Mesenchymal stem cell (in vitro differentiated cells and primary cell): Measurements from ENCODE around the gene EGFR.

Source experiments
- DNase-seq: peaks from one replicate; pipeline ENCODE4 v3.0.0-alpha.2; 2013
- H2AFZ ChIP-seq: one replicate; pipeline ENCODE4 v1.6.1; 2013; ENCODE audit warnings: low read depth, mild to moderate bottlenecking, control low read depth, inconsistent platforms, low read length, moderate library complexity
- H2AK5ac ChIP-seq: 2 replicates; pipeline ENCODE4 v1.6.1; 2013; ENCODE audit warnings: low read length, moderate library complexity, mild to moderate bottlenecking, inconsistent platforms; ENCODE audit not compliant: severe bottlenecking
- H2BK120ac ChIP-seq: one replicate; pipeline ENCODE4 v1.6.1; 2013; ENCODE audit warnings: low read depth, mild to moderate bottlenecking, inconsistent platforms, low read length, moderate library complexity
- H2BK12ac ChIP-seq, 2 experiments: one replicate each; pipeline ENCODE4 v1.6.1; 2013; ENCODE audit warnings: inconsistent platforms in 2 of 2, low read length in 2 of 2, mild to moderate bottlenecking in 2 of 2, moderate library complexity in 2 of 2, control low read depth in 1 of 2
- H2BK15ac ChIP-seq: one replicate; pipeline ENCODE4 v1.6.1; 2013; ENCODE audit warnings: mild to moderate bottlenecking, low read depth, inconsistent platforms; ENCODE audit not compliant: poor library complexity, severe bottlenecking
- H2BK5ac ChIP-seq: 2 replicates; pipeline ENCODE4 v1.6.1; 2013; ENCODE audit warnings: low read depth, mild to moderate bottlenecking, low read length, control low read depth, inconsistent platforms; ENCODE audit not compliant: poor library complexity, severe bottlenecking
- H3K14ac ChIP-seq, 2 experiments: one replicate each; pipeline ENCODE4 v1.6.1; 2013; ENCODE audit warnings: inconsistent platforms in 2 of 2, low read length in 2 of 2, control low read depth in 1 of 2, mild to moderate bottlenecking in 1 of 2, moderate library complexity in 1 of 2
- H3K18ac ChIP-seq, 2 experiments: one replicate each; pipeline ENCODE4 v1.6.1; 2013; ENCODE audit warnings: inconsistent platforms in 2 of 2, low read length in 2 of 2, control low read depth in 1 of 2, low read depth in 1 of 2, mild to moderate bottlenecking in 1 of 2
- H3K23ac ChIP-seq, 2 experiments: one replicate each; pipeline ENCODE4 v1.6.1; 2013; ENCODE audit warnings: inconsistent platforms in 2 of 2, low read length in 2 of 2, mild to moderate bottlenecking in 2 of 2, moderate library complexity in 2 of 2, control low read depth in 1 of 2
- H3K27ac ChIP-seq: 2 replicates; pipeline ENCODE4 v1.5.1; 2013; ENCODE audit warnings: mild to moderate bottlenecking, moderate library complexity, low read length, control low read depth, inconsistent platforms; ENCODE audit not compliant: poor library complexity, severe bottlenecking
- H3K27me3 ChIP-seq, 2 experiments: 2 replicates each; pipeline versions ENCODE4 v1.6.1 to v1.7.0; 2013; ENCODE audit warnings: low read length in 2 of 2, mild to moderate bottlenecking in 2 of 2, moderate library complexity in 2 of 2, control low read depth in 1 of 2, inconsistent platforms in 1 of 2; ENCODE audit not compliant: control insufficient read depth in 1 of 2, insufficient read depth in 1 of 2
- H3K36me3 ChIP-seq, 2 experiments: 2 replicates each; pipeline versions ENCODE4 v1.6.1 to v1.7.0; 2013; ENCODE audit warnings: low read length in 2 of 2, control low read depth in 1 of 2, inconsistent platforms in 1 of 2, low read depth in 1 of 2, mild to moderate bottlenecking in 1 of 2; ENCODE audit not compliant: insufficient read depth in 2 of 2, control insufficient read depth in 1 of 2
- H3K4ac ChIP-seq, 2 experiments: one replicate each; pipeline ENCODE4 v1.6.1; 2013; ENCODE audit warnings: inconsistent platforms in 2 of 2, low read length in 2 of 2, mild to moderate bottlenecking in 2 of 2, moderate library complexity in 2 of 2, control low read depth in 1 of 2, low read depth in 1 of 2
- H3K4me1 ChIP-seq: 2 replicates; pipeline ENCODE4 v1.6.1; 2013; ENCODE audit warnings: low read depth, low read length, control low read depth; ENCODE audit not compliant: control insufficient read depth, insufficient read depth
- H3K4me2 ChIP-seq: 2 replicates; pipeline ENCODE4 v1.6.1; 2013; ENCODE audit warnings: low read length, mild to moderate bottlenecking, inconsistent platforms; ENCODE audit not compliant: poor library complexity, severe bottlenecking
- H3K4me3 ChIP-seq, 2 experiments: 2 replicates each; pipeline versions ENCODE4 v1.5.1 to v1.7.0; 2013; ENCODE audit warnings: low read length in 2 of 2, mild to moderate bottlenecking in 2 of 2, control low read depth in 1 of 2, low read depth in 1 of 2; ENCODE audit not compliant: insufficient read depth in 1 of 2
- H3K79me1 ChIP-seq: replicated peaks from 2 replicates; pipeline ENCODE4 v1.6.1; 2013; ENCODE audit warnings: mild to moderate bottlenecking, control low read depth, low read length, inconsistent platforms; ENCODE audit not compliant: poor library complexity, severe bottlenecking
- H3K9ac ChIP-seq: 2 replicates; pipeline ENCODE4 v1.7.0; 2013; ENCODE audit warnings: mild to moderate bottlenecking, low read length, moderate library complexity
- H3K9me3 ChIP-seq: 2 replicates; pipeline ENCODE4 v1.7.0; 2013; ENCODE audit warnings: mild to moderate bottlenecking, low read length; ENCODE audit not compliant: control insufficient read depth
- H4K8ac ChIP-seq: one replicate; pipeline ENCODE4 v1.6.1; 2013; ENCODE audit warnings: inconsistent platforms, mild to moderate bottlenecking, low read length, moderate library complexity
- H4K91ac ChIP-seq: one replicate; pipeline ENCODE4 v1.6.1; 2013; ENCODE audit warnings: mild to moderate bottlenecking, low read length, inconsistent platforms
- WGBS: methylation state at CpG from one replicate; pipeline ENCODE4 v1.1.7; 2013; ENCODE audit warnings: mixed read lengths; 5-methylcytosine and 5-hydroxymethylcytosine counted together

Gene EGFR

GRCh38 chr7:55129541-55130394, 111.0 kb downstream of the EGFR start:
- Histone ChIP-seq H3K23ac (no peak overlapping the region), H3K36me3 (peaks cover 0 to 4% of the 10 kb centered on the region in 2 experiments), H2BK12ac (peak overlapping the region; percentile 51 to 93), H3K9me3 (no peaks in the 10 kb centered on the region), H3K27ac (peak overlapping the region; percentile 66), H2BK15ac (no peak overlapping the region), H3K79me1 (peaks cover 9% of the 10 kb centered on the region), H3K4me3 (peak overlapping the region in 1 of 2 experiments; percentile 41), H3K4ac (peak overlapping the region; percentile 81 to 85), H3K4me2 (no peak overlapping the region), H3K27me3 (no peaks in the 10 kb centered on the region), H3K9ac (peak overlapping the region; percentile 89), H2BK120ac (peak overlapping the region; percentile 87), H3K14ac (no peak overlapping the region), H2AK5ac (peak overlapping the region; percentile 49), H3K18ac (peak overlapping the region; percentile 77 to 84), H4K8ac (peak overlapping the region; percentile 82), H2BK5ac (no peak overlapping the region), H3K4me1 (peaks cover 43% of the 10 kb centered on the region), H2AFZ (no peak overlapping the region), H4K91ac (peak overlapping the region; percentile 70)
- DNase-seq: peak; percentile 87
- 43% methylated on average over 6 of the region's 8 CpGs for WGBS

GRCh38 chr7:55130395-55131141, 111.8 kb downstream of the EGFR start:
- no peak overlapping the region for H3K14ac ChIP-seq
- no peak overlapping the region for H3K4me3 ChIP-seq
- no peaks in the 10 kb centered on the region for H3K27me3 ChIP-seq
- H3K27ac ChIP-seq: peak overlapping the region; percentile 66
- H2BK12ac ChIP-seq: peak overlapping the region; percentile 61 to 85
- H2AK5ac ChIP-seq: peak overlapping the region; percentile 46
- H3K4me2 ChIP-seq: no peak overlapping the region
- no peaks in the 10 kb centered on the region for H3K9me3 ChIP-seq
- H3K36me3 ChIP-seq: peaks cover 0 to 4% of the 10 kb centered on the region in 2 experiments
- WGBS: 0% methylated on average over 8 of the region's 15 CpGs
- peak overlapping the region; percentile 81 to 84 for H3K18ac ChIP-seq
- H4K8ac ChIP-seq: peak overlapping the region; percentile 82
- H3K23ac ChIP-seq: no peak overlapping the region
- DNase-seq: peak; percentile 98
- no peak overlapping the region for H2AFZ ChIP-seq
- H2BK15ac ChIP-seq: no peak overlapping the region
- H3K79me1 ChIP-seq: peaks cover 9% of the 10 kb centered on the region
- peak overlapping the region; percentile 42 to 85 for H3K4ac ChIP-seq
- peak overlapping the region; percentile 63 for H2BK5ac ChIP-seq
- peaks cover 39% of the 10 kb centered on the region for H3K4me1 ChIP-seq
- H4K91ac ChIP-seq: peak overlapping the region; percentile 88
- peak overlapping the region; percentile 87 for H2BK120ac ChIP-seq
- peak overlapping the region; percentile 89 for H3K9ac ChIP-seq

GRCh38 chr7:55131142-55131929, 112.5 kb downstream of the EGFR start:
- Histone ChIP-seq H2BK5ac (peak overlapping the region; percentile 63), H3K4ac (peak overlapping the region; percentile 37 to 90), H3K4me2 (no peak overlapping the region), H3K27ac (peak overlapping the region; percentile 66), H3K9me3 (no peaks in the 10 kb centered on the region), H2AFZ (no peak overlapping the region), H4K8ac (peak overlapping the region; percentile 89), H3K14ac (peak overlapping the region in 1 of 2 experiments; percentile 18), H2AK5ac (peak overlapping the region; percentile 46), H4K91ac (peak overlapping the region; percentile 88), H3K27me3 (no peaks in the 10 kb centered on the region), H3K4me3 (no peak overlapping the region), H3K18ac (peak overlapping the region; percentile 81 to 95), H2BK15ac (no peak overlapping the region), H3K79me1 (peaks cover 6% of the 10 kb centered on the region), H3K4me1 (peaks cover 36% of the 10 kb centered on the region), H2BK120ac (peak overlapping the region; percentile 74), H3K9ac (peak overlapping the region; percentile 89), H2BK12ac (peak overlapping the region; percentile 61 to 87), H3K36me3 (peaks cover 0 to 2% of the 10 kb centered on the region in 2 experiments), H3K23ac (peak overlapping the region in 1 of 2 experiments; percentile 34)
- peak; percentile 69 for DNase-seq
- WGBS: 30% methylated on average over 16 of the region's 17 CpGs
